GM23248 (cell line): ENCODE data around the gene TEX13A. TPM values are rescaled to one million over a fixed set of nuclear protein-coding genes. Genes with fewer than 3 reads are reported as not detected.
"Not testable (repeated sequence)": the region's sequence is repeated elsewhere in the genome, so short reads cannot be mapped to it uniquely, and the experiment has no call there.

Experiments used
- DNase-seq: peaks from one replicate; pipeline ENCODE4 v3.0.0-alpha.2; 2015
- H2AFZ ChIP-seq: fragments of 200-600 bp; sonication (generic); 2 replicates; pipeline ENCODE4 v1.6.1; 2016; ENCODE audit warnings: antibody characterized with exemption
- H3F3A ChIP-seq: fragments of 200-600 bp; sonication (generic); 2 replicates; pipeline ENCODE4 v1.6.1; 2016; ENCODE audit warnings: mild to moderate bottlenecking, antibody characterized with exemption, mixed run types; ENCODE audit not compliant: insufficient read depth
- H3K27ac ChIP-seq: fragments of 200-600 bp; sonication (generic); 2 replicates; pipeline ENCODE4 v1.5.1; 2016; ENCODE audit warnings: mild to moderate bottlenecking
- H3K27me3 ChIP-seq: fragments of 200-600 bp; sonication (generic); replicated peaks from 2 replicates; pipeline ENCODE4 v1.6.1; 2016; ENCODE audit warnings: mild to moderate bottlenecking; ENCODE audit not compliant: insufficient read depth
- H3K36me3 ChIP-seq: fragments of 200-600 bp; sonication (generic); 2 replicates; pipeline ENCODE4 v1.6.1; 2016; ENCODE audit warnings: low read depth, mild to moderate bottlenecking
- H3K4me1 ChIP-seq: fragments of 200-600 bp; sonication (generic); 2 replicates; pipeline ENCODE4 v1.6.1; 2016; ENCODE audit warnings: mild to moderate bottlenecking; ENCODE audit not compliant: insufficient read depth
- H3K4me2 ChIP-seq: fragments of 200-600 bp; sonication (generic); one replicate; pipeline ENCODE4 v1.6.1; 2016; ENCODE audit warnings: mild to moderate bottlenecking; ENCODE audit not compliant: unreplicated experiment
- H3K4me3 ChIP-seq: fragments of 200-600 bp; sonication (generic); 2 replicates; pipeline ENCODE4 v1.5.1; 2016; ENCODE audit warnings: mild to moderate bottlenecking
- H3K79me2 ChIP-seq: fragments of 200-600 bp; sonication (generic); 2 replicates; pipeline ENCODE4 v1.6.1; 2016; ENCODE audit warnings: mild to moderate bottlenecking; ENCODE audit not compliant: insufficient read depth
- H3K9ac ChIP-seq: fragments of 200-600 bp; sonication (generic); 2 replicates; pipeline ENCODE4 v1.6.1; 2016; ENCODE audit warnings: mild to moderate bottlenecking
- H3K9me2 ChIP-seq: fragments of 200-600 bp; sonication (generic); 2 replicates; pipeline ENCODE4 v1.6.1; 2016; ENCODE audit warnings: mixed run types, mild to moderate bottlenecking, moderate library complexity; ENCODE audit not compliant: insufficient read depth
- H3K9me3 ChIP-seq: fragments of 200-600 bp; sonication (generic); one replicate; pipeline ENCODE4 v1.6.1; 2017; ENCODE audit warnings: low read depth
- H4K20me1 ChIP-seq: fragments of 200-600 bp; sonication (generic); 2 replicates; pipeline ENCODE4 v1.6.0; 2016; ENCODE audit not compliant: insufficient read depth
- EZH2 ChIP-seq: fragments of 200-600 bp; sonication (generic); IDR thresholded peaks from 2 replicates; pipeline ENCODE4 v1.6.1; 2018; ENCODE audit warnings: antibody characterized with exemption, mild to moderate bottlenecking; ENCODE audit not compliant: insufficient read depth, poor library complexity, severe bottlenecking
- EZH2phosphoT487 ChIP-seq: fragments of 200-600 bp; sonication (generic); IDR thresholded peaks from 2 replicates; pipeline ENCODE4 v1.6.1; 2018; ENCODE audit warnings: antibody characterized with exemption, moderate library complexity, mild to moderate bottlenecking, low read depth; ENCODE audit not compliant: insufficient read depth
- WGBS, 2 experiments: methylation state at CpG; one replicate each; pipeline ENCODE4 v1.1.6; 2015 to 2017; ENCODE audit warnings: low lambda C conversion rate in 2 of 2, low coverage in 1 of 2; ENCODE audit errors: missing lambda C conversion rate in 2 of 2; 5-methylcytosine and 5-hydroxymethylcytosine counted together
- in situ Hi-C: fragments of 300-500 bp; cut with MboI; formaldehyde crosslinking; loops from 2 replicates; pipeline ENCODE4 v1.15.0; 2020
- polyA plus RNA-seq: library from polyadenylated mRNA; unstranded; fragments of >200 nt; fragmentation: Nextera tagmentation; extraction: Ambion mirVana; gene quantifications from 2 replicates; pipeline ENCODE4 v1.2.1, GENCODE V29; 2016
- total RNA-seq: library from RNA; depleted of rRNA; stranded (reverse); fragments of >200 nt; shearing (Covaris generic); gene quantifications from 2 replicates; pipeline ENCODE4 v1.2.3, GENCODE V29; 2014

Gene TEX13A
- total and polyA plus RNA-seq, 2 experiments from 2014 or later: not detected

DNA sequence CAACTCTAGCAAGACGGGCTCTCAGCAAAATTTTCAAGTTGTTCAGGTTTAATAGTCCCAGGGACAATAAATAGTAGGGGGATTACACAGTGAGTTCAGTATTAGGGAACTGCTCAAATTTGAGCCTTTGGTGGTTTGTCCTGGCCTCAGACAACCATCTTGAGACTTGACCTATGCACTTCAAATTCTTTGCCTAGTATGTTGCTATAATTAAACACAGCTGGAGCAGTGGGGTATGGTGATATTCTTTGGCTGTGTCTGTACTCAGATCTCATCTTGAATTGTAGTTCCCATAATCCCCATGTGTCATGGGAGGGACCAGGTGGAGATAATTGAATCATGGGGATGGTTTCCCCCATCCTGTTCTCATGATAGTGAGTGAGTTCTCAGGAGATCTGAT, 43.3 kb upstream of the TEX13A start:
- in situ Hi-C loops: no loop called here
- Histone ChIP-seq H3K36me3 (no peaks in the 10 kb centered on the region), H3K79me2 (no peaks in the 10 kb centered on the region), H3F3A (no peaks in the 10 kb centered on the region), H3K9me2 (no peaks in the 10 kb centered on the region), H4K20me1 (no peaks in the 10 kb centered on the region), H2AFZ (no peak overlapping the region), H3K9ac (no peak overlapping the region), H3K4me2 (no peak overlapping the region), H3K27me3 (no peaks in the 10 kb centered on the region), H3K4me3 (no peak overlapping the region), H3K27ac (no peak overlapping the region), H3K9me3 (no peaks in the 10 kb centered on the region), H3K4me1 (no peaks in the 10 kb centered on the region)
- 36 to 50% methylated on average over 1 of the region's 1 CpG for WGBS, 2 experiments
- DNase-seq: no peak
- no peak for TF ChIP-seq EZH2phosphoT487
- no peak for TF ChIP-seq EZH2

DNA sequence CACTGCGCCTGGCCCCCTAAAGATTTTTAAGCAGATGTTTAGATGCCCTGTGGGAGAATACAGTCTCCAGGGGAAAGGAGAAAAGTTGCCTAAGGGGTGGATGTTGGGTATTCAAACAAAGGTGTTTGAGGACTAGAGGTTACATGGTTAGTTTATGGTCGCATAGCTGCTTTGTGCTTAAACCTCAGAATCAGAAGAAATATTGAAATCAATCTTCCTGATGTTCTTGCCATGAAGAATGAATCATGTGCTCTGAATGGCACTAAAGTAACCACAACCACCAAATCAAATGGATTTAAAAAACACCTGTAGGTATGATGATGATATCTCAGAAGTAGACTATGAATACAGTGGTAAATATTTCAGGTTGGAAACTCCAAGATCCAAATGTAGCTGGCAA, 42.7 kb upstream of the TEX13A start:
- DNase-seq: no peak
- in situ Hi-C loops: no loop called here
- 18 to 38% methylated on average over 2 of the region's 2 CpGs for whole genome bisulfite sequencing, 2 experiments

DNA sequence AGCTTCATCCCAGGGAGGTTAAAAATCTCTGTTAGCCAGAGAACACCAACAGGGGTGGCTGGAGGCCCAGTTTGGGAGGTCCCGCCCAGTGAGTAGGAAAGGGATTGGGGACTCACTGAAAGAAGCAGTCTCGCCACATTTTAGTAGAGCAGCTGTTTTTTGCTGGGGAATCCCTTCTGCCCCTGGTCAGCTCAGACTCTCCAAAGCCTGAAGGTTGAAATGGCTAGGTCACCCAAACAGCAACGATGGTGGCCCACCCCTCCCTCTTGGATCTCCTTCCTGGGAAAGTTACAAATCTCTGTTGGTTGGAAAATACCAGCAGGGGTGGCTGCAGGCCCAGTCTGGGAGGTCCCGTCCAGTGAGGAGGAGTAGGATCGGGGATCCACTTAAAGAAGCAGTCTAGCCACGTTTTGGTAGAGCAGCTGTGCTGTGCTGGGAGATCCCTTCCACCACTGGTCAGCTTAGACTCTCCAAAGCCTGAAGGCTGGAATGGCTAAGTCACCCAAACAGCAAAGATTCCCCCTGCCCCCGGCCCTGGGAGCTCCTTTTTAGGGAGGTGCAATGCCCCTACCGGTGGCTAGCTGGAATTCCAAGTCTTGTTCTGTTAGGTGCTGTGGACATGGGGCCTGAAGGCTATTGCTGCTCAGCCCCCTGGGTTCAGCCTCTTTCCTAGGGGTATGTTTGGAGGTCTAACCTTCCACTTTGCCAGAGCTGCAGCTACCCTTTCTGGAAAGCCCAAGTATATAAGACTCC, 40.0 kb upstream of the TEX13A start:
- no peak overlapping the region for H3K9ac ChIP-seq
- H3K36me3 ChIP-seq: no peaks in the 10 kb centered on the region
- DNase-seq: no peak
- no peak overlapping the region for H3K27ac ChIP-seq
- H3K4me1 ChIP-seq: no peaks in the 10 kb centered on the region
- H3K79me2 ChIP-seq: no peaks in the 10 kb centered on the region
- H4K20me1 ChIP-seq: no peaks in the 10 kb centered on the region
- no peaks in the 10 kb centered on the region for H3K27me3 ChIP-seq
- no peaks in the 10 kb centered on the region for H3K9me2 ChIP-seq
- no peaks in the 10 kb centered on the region for H3F3A ChIP-seq
- TF ChIP-seq EZH2phosphoT487: no peak
- TF ChIP-seq EZH2: no peak
- no peaks in the 10 kb centered on the region for H3K9me3 ChIP-seq
- H3K4me2 ChIP-seq: no peak overlapping the region
- 15 to 19% methylated on average over 5 to 8 of the region's 8 CpGs for WGBS, 2 experiments
- no peak overlapping the region for H3K4me3 ChIP-seq
- in situ Hi-C loops: no loop called here
- H2AFZ ChIP-seq: no peak overlapping the region

More for the DNA sequence above, 42.7 kb upstream of the TEX13A start:
- Histone ChIP-seq H3K27me3 (no peaks in the 10 kb centered on the region), H3K36me3 (no peaks in the 10 kb centered on the region), H3F3A (no peaks in the 10 kb centered on the region), H3K9me3 (no peaks in the 10 kb centered on the region), H3K4me3 (no peak overlapping the region), H4K20me1 (no peaks in the 10 kb centered on the region), H3K4me1 (no peaks in the 10 kb centered on the region), H3K9ac (no peak overlapping the region), H3K4me2 (no peak overlapping the region), H3K27ac (no peak overlapping the region), H2AFZ (no peak overlapping the region), H3K9me2 (no peaks in the 10 kb centered on the region), H3K79me2 (no peaks in the 10 kb centered on the region)
- TF ChIP-seq EZH2 (no peak), EZH2phosphoT487 (no peak)

DNA sequence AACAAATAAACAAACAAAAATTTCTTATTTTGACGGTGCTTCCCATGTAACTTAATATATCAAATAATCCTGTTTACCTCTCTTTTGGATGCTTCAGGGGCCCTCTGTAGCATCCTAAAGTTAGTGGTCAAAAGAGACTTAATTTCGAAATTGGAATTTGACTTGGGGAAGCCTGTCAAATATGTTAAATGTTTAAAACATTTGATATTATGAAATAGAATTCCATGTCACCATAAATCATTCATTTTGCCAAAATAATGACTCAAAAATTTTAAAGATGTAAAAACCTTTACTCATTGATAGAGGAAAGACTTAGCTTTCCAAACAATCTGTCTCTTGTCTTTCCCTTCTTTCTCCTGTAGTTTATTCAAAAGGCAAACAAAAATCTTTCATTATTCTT, 20.6 kb upstream of the TEX13A start:
- H3K9ac ChIP-seq: no peak overlapping the region
- DNase-seq: no peak

DNA sequence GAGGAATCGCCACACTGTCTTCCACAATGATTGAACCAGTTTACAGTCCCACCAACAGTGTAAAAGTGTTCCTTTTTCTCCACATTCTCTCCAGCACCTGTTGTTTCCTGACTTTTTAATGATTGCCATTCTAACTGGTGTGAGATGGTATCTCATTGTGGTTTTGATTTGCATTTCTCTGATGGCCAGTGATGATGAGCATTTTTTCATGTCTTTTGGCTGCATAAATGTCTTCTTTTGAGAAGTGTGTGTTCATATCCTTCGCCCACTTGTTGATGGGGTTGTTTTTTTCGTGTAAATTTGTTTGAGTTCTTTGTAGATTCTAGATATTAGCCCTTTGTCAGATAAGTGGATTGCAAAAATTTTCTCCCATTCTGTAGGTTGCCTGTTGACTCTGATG, 16.9 kb upstream of the TEX13A start:
- H3K4me3 ChIP-seq, DNase-seq, H3K36me3 ChIP-seq, H3K9me3 ChIP-seq, H3F3A ChIP-seq, H3K4me2 ChIP-seq, H2AFZ ChIP-seq, H3K9ac ChIP-seq, H4K20me1 ChIP-seq, H3K4me1 ChIP-seq, H3K9me2 ChIP-seq, H3K27ac ChIP-seq, H3K79me2 ChIP-seq, H3K27me3 ChIP-seq, in situ Hi-C loops: not testable (repeated sequence)
- 6 to 8% methylated on average over 3 of the region's 3 CpGs for WGBS, 2 experiments

More for the DNA sequence above, 20.6 kb upstream of the TEX13A start:
- Histone ChIP-seq H3K4me2 (no peak overlapping the region), H3K9me2 (no peaks in the 10 kb centered on the region), H3F3A (no peaks in the 10 kb centered on the region), H3K79me2 (no peaks in the 10 kb centered on the region), H3K36me3 (no peaks in the 10 kb centered on the region), H3K4me1 (no peaks in the 10 kb centered on the region), H3K9me3 (no peaks in the 10 kb centered on the region), H4K20me1 (no peaks in the 10 kb centered on the region), H3K27me3 (no peaks in the 10 kb centered on the region), H2AFZ (no peak overlapping the region), H3K4me3 (no peak overlapping the region), H3K27ac (no peak overlapping the region)
- 7 to 40% methylated on average over 1 to 2 of the region's 2 CpGs for WGBS, 2 experiments
- TF ChIP-seq EZH2 (no peak), EZH2phosphoT487 (no peak)
- in situ Hi-C loops: no loop called here
